Mucosa of descending colon (tissue), 3 donors: ENCODE measurements around the gene LEUTX. TPM values are rescaled to one million over a fixed set of nuclear protein-coding genes. Genes with fewer than 3 reads are reported as not detected.

Source experiments
- ATAC-seq: fragments of 200-7000 bp; cut with Tn5 transposase; one replicate; pipeline ENCODE4 v1.9.1; 2020; ENCODE audit warnings: mild to moderate bottlenecking, moderate library complexity
- DNase-seq, 3 donors: peaks; one replicate each; pipeline ENCODE4 v3.0.0-alpha.2; 2020
- H3K36me3 ChIP-seq: fragments of 200-600 bp; one replicate; pipeline ENCODE4 v1.8.0; 2021; ENCODE audit warnings: low read depth, mild to moderate bottlenecking
- H3K4me1 ChIP-seq: fragments of 200-600 bp; one replicate; pipeline ENCODE4 v1.8.0; 2021; ENCODE audit warnings: low read depth, mild to moderate bottlenecking
- H3K4me3 ChIP-seq: fragments of 200-600 bp; one replicate; pipeline ENCODE4 v1.8.0; 2021; ENCODE audit warnings: mild to moderate bottlenecking
- H3K9me3 ChIP-seq: fragments of 200-600 bp; one replicate; pipeline ENCODE4 v1.8.0; 2021; ENCODE audit warnings: mild to moderate bottlenecking
- CTCF ChIP-seq: fragments of 200-600 bp; IDR thresholded peaks from one replicate; pipeline ENCODE4 v1.8.0; 2022; ENCODE audit warnings: antibody characterized with exemption, mild to moderate bottlenecking
- intact Hi-C, 2 donors: fragments of 100-400 bp; cut with DNase I in 1 of 2; cut with micrococcal nuclease in 1 of 2; formaldehyde crosslinking; loops; one replicate each; pipeline versions ENCODE4 v1.11.0 to v1.11.1; 2022; cut with DNase I, micrococcal nuclease
- long read RNA-seq, 2 donors: library from polyadenylated mRNA; unstranded; transcript quantifications; one replicate each; pipeline ENCODE4 v2.0.0, GENCODE V29; 2019 to 2021
- total RNA-seq, 3 donors: library from RNA; stranded (reverse); fragmentation: NEBNext Ultra II Directional in 2 of 3; extraction: Animal tissue kit (Norgen Biotek cat#: 25700) in 2 of 3; gene quantifications; one replicate each; pipeline versions ENCODE4 v1.2.1 to v1.2.4, GENCODE V29; 2021 to 2023
- donor health status: DM: no; HTN: no; CAD: no; lungs with moderate emphysema.
- donor health status: DM: no; HTN: no; CAD: no.
- donor health status: DM: no; HTN: yes; CAD: no.

Gene LEUTX
- not detected for total RNA-seq
- long read RNA-seq, donor 1: 0 reads
- long read RNA-seq, donor 2: 0 reads

- Histone ChIP-seq H3K36me3 (no peaks in the 10 kb centered on the region), H3K4me3 (no peak within 1 kb of the TSS), H3K9me3 (no peaks in the 10 kb centered on the region), H3K4me1 (no peaks in the 10 kb centered on the region)
- no peak for ATAC-seq
- DNase-seq: no peak
- TF ChIP-seq CTCF: no peak
- intact Hi-C loops: no loop called here
Observed at GRCh38 chr19:39778763-39779162, at the start of gene LEUTX. Gene LEUTX, plus strand, starts transcription at chr19:39778854. Its CDS starts 67 bp downstream, at chr19:39778921.

GRCh38 chr19:39729594-39729993, 49.1 kb upstream of the LEUTX start:
- TF ChIP-seq CTCF: no peak
- Histone ChIP-seq H3K9me3 (no peaks in the 10 kb centered on the region), H3K4me3 (no peak overlapping the region), H3K4me1 (no peaks in the 10 kb centered on the region), H3K36me3 (no peaks in the 10 kb centered on the region)
- intact Hi-C loops: no loop called here
- DNase-seq: no peak
- ATAC-seq: no peak

GRCh38 chr19:39731685-39732084, 47.0 kb upstream of the LEUTX start:
- H3K4me1 ChIP-seq: no peaks in the 10 kb centered on the region
- no peak for TF ChIP-seq CTCF
- intact Hi-C loops: no loop called here
- ATAC-seq: no peak
- H3K9me3 ChIP-seq: no peaks in the 10 kb centered on the region
- no peak for DNase-seq
- H3K4me3 ChIP-seq: no peak overlapping the region
- no peaks in the 10 kb centered on the region for H3K36me3 ChIP-seq

- no peaks in the 10 kb centered on the region for H3K4me1 ChIP-seq
- intact Hi-C loops: no loop called here
- no peaks in the 10 kb centered on the region for H3K36me3 ChIP-seq
- no peaks in the 10 kb centered on the region for H3K9me3 ChIP-seq
- DNase-seq (no peak), ATAC-seq (no peak)
- H3K4me3 ChIP-seq: no peak overlapping the region
- no peak for TF ChIP-seq CTCF
Observed at GRCh38 chr19:39733841-39734240, 44.8 kb upstream of the LEUTX start.

- H3K4me3 ChIP-seq: no peak overlapping the region
- H3K9me3 ChIP-seq: no peaks in the 10 kb centered on the region
- H3K36me3 ChIP-seq: no peaks in the 10 kb centered on the region
- DNase-seq: no peak
- no peak for ATAC-seq
- intact Hi-C loops: no loop called here
- TF ChIP-seq CTCF: no peak
- no peaks in the 10 kb centered on the region for H3K4me1 ChIP-seq
Observed at GRCh38 chr19:39735688-39736087, 43.0 kb upstream of the LEUTX start.

- H3K4me3 ChIP-seq: no peak overlapping the region
- ATAC-seq (no peak), DNase-seq (no peak)
- no peaks in the 10 kb centered on the region for H3K36me3 ChIP-seq
- TF ChIP-seq CTCF: no peak
- no peaks in the 10 kb centered on the region for H3K4me1 ChIP-seq
- intact Hi-C loops: no loop called here
- H3K9me3 ChIP-seq: no peaks in the 10 kb centered on the region
Observed at GRCh38 chr19:39736088-39736487, 42.6 kb upstream of the LEUTX start.
